SU-DHL-6 (cell line): Measurements from ENCODE around the gene TRAPPC4.
"Not testable (repeated sequence)": the region's sequence is repeated elsewhere in the genome, so short reads cannot be mapped to it uniquely, and the experiment has no call there.

Experiments
- H2AFZ ChIP-seq: fragments of 200-600 bp; sonication (generic); 2 replicates; pipeline ENCODE4 v1.6.1; 2014; ENCODE audit warnings: low read depth, mild to moderate bottlenecking, moderate library complexity, mixed read lengths, antibody characterized with exemption, low read length; ENCODE audit not compliant: severe bottlenecking
- H3F3A ChIP-seq: fragments of 200-600 bp; shearing (Covaris generic); 2 replicates; pipeline ENCODE4 v1.6.0; 2016; ENCODE audit warnings: antibody characterized with exemption, mild to moderate bottlenecking; ENCODE audit not compliant: insufficient read depth
- H3K27ac ChIP-seq: fragments of 200-600 bp; sonication (generic); 2 replicates; pipeline ENCODE4 v1.5.1; 2016; ENCODE audit warnings: low read depth, mild to moderate bottlenecking, low read length, moderate library complexity, mixed read lengths
- H3K27me3 ChIP-seq: fragments of 200-600 bp; sonication (generic), shearing (Covaris generic); 2 replicates; pipeline ENCODE4 v1.6.0; 2014; ENCODE audit warnings: mild to moderate bottlenecking, low read length
- H3K36me3 ChIP-seq: fragments of 200-600 bp; sonication (generic); 2 replicates; pipeline ENCODE4 v1.6.1; 2014; ENCODE audit warnings: mild to moderate bottlenecking, low read length, mixed read lengths
- H3K4me2 ChIP-seq: fragments of 300-600, 200-600 bp; shearing (Covaris generic), sonication (generic); 2 replicates; pipeline ENCODE4 v1.6.0; 2014; ENCODE audit warnings: low read length, low read depth, mild to moderate bottlenecking; ENCODE audit not compliant: poor library complexity, severe bottlenecking
- H3K4me3 ChIP-seq: fragments of 200-600 bp; sonication (generic); 2 replicates; pipeline ENCODE4 v1.5.1; 2014; ENCODE audit warnings: antibody characterized with exemption, low read length, mild to moderate bottlenecking, mixed read lengths; ENCODE audit not compliant: insufficient read depth, poor library complexity, severe bottlenecking
- H3K79me2 ChIP-seq: fragments of 200-600 bp; sonication (generic); 2 replicates; pipeline ENCODE4 v1.6.1; 2014; ENCODE audit warnings: mild to moderate bottlenecking, low read length, moderate library complexity; ENCODE audit not compliant: insufficient read depth
- H3K9ac ChIP-seq: fragments of 200-600 bp; sonication (generic); 2 replicates; pipeline ENCODE4 v1.7.0; 2014; ENCODE audit warnings: mild to moderate bottlenecking, low read length
- H3K9me2 ChIP-seq: fragments of 200-600 bp; sonication (generic); replicated peaks from 2 replicates; pipeline ENCODE4 v1.6.1; 2014; ENCODE audit warnings: low read length; ENCODE audit not compliant: insufficient read depth
- H3K9me3 ChIP-seq: fragments of 200-600 bp; sonication (generic); 2 replicates; pipeline ENCODE4 v1.6.1; 2014; ENCODE audit warnings: low read length, mixed read lengths; ENCODE audit not compliant: insufficient read depth
- H4K20me1 ChIP-seq: fragments of 200-600 bp; sonication (generic); 2 replicates; pipeline ENCODE4 v1.6.1; 2014; ENCODE audit warnings: low read depth, mild to moderate bottlenecking, antibody characterized with exemption, low read length, moderate library complexity, mixed read lengths
- EZH2phosphoT487 ChIP-seq: fragments of 200-600 bp; sonication (generic), shearing (Covaris generic); conservative IDR thresholded peaks from 2 replicates; pipeline ENCODE4 v1.6.1; 2018; ENCODE audit warnings: mild to moderate bottlenecking, antibody characterized with exemption, low read length, moderate library complexity, mixed read lengths
- TF ChIP-seq, protein P1 (sequence below): fragments of 200-600 bp; sonication (generic); IDR thresholded peaks from one replicate; pipeline ENCODE4 v1.5.1; 2017; ENCODE audit warnings: antibody characterized with exemption, mild to moderate bottlenecking, low read length, moderate library complexity; ENCODE audit not compliant: insufficient read depth, poor library complexity, severe bottlenecking

Gene TRAPPC4

GRCh38 chr11:119016216-119017009 is 2.2 kb upstream of the TRAPPC4 start:
- Histone ChIP-seq H3K4me2 (peak overlapping the region; percentile 68), H3K9me2 (no peaks in the 10 kb centered on the region), H3K9ac (peak overlapping the region; percentile 96), H3K79me2 (peaks cover 56% of the 10 kb centered on the region), H3K27ac (peak overlapping the region; percentile 96), H4K20me1 (peaks cover 4% of the 10 kb centered on the region; the same call in 1 of the 2 replicates), H3K9me3 (no peaks in the 10 kb centered on the region), H3K4me3 (peak overlapping the region; percentile 92), H3K36me3 (peaks cover 25% of the 10 kb centered on the region), H3K27me3 (no peaks in the 10 kb centered on the region), H3F3A (peaks cover 60% of the 10 kb centered on the region), H2AFZ (no peak overlapping the region)
- TF ChIP-seq, protein P1, sequence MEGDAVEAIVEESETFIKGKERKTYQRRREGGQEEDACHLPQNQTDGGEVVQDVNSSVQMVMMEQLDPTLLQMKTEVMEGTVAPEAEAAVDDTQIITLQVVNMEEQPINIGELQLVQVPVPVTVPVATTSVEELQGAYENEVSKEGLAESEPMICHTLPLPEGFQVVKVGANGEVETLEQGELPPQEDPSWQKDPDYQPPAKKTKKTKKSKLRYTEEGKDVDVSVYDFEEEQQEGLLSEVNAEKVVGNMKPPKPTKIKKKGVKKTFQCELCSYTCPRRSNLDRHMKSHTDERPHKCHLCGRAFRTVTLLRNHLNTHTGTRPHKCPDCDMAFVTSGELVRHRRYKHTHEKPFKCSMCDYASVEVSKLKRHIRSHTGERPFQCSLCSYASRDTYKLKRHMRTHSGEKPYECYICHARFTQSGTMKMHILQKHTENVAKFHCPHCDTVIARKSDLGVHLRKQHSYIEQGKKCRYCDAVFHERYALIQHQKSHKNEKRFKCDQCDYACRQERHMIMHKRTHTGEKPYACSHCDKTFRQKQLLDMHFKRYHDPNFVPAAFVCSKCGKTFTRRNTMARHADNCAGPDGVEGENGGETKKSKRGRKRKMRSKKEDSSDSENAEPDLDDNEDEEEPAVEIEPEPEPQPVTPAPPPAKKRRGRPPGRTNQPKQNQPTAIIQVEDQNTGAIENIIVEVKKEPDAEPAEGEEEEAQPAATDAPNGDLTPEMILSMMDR: no peak
- TF ChIP-seq EZH2phosphoT487: no peak

GRCh38 chr11:119017377-119017776 is 1.2 kb upstream of the TRAPPC4 start:
- Histone ChIP-seq H3K79me2 (peaks cover 56% of the 10 kb centered on the region), H3F3A (peaks cover 58% of the 10 kb centered on the region), H3K4me2 (peak overlapping the region; percentile 68), H3K27ac (peak overlapping the region; percentile 96), H3K9ac (peak overlapping the region; percentile 96), H3K36me3 (peaks cover 25% of the 10 kb centered on the region), H3K4me3 (peak overlapping the region; percentile 92)
- not testable (repeated sequence) for H3K27me3 ChIP-seq, H2AFZ ChIP-seq, H4K20me1 ChIP-seq, H3K9me2 ChIP-seq, H3K9me3 ChIP-seq

GRCh38 chr11:119019996-119020395 is 1.4 kb downstream of the TRAPPC4 start:
- H3K9me3 ChIP-seq: no peaks in the 10 kb centered on the region
- H4K20me1 ChIP-seq: peaks cover 4% of the 10 kb centered on the region; the same call in 1 of the 2 replicates
- H3K9me2 ChIP-seq: no peaks in the 10 kb centered on the region
- no peaks in the 10 kb centered on the region for H3K27me3 ChIP-seq
- peaks cover 56% of the 10 kb centered on the region for H3K79me2 ChIP-seq
- H2AFZ ChIP-seq: no peak overlapping the region
- TF ChIP-seq EZH2phosphoT487: no peak
- TF ChIP-seq, protein P1: no peak
- no peak overlapping the region for H3K27ac ChIP-seq
- H3K9ac ChIP-seq: peak overlapping the region; percentile 96
- peak overlapping the region; percentile 68 for H3K4me2 ChIP-seq
- peaks cover 42% of the 10 kb centered on the region for H3F3A ChIP-seq
- H3K4me3 ChIP-seq: peak overlapping the region; percentile 92
- H3K36me3 ChIP-seq: peaks cover 23% of the 10 kb centered on the region

- no peak for TF ChIP-seq EZH2phosphoT487
- TF ChIP-seq, protein P1: no peak
- Histone ChIP-seq H3K4me3 (no peak overlapping the region), H3K27ac (no peak overlapping the region), H3K36me3 (peaks cover 9% of the 10 kb centered on the region), H2AFZ (no peak overlapping the region), H3K4me2 (no peak overlapping the region), H3F3A (peaks cover 25% of the 10 kb centered on the region), H3K27me3 (no peaks in the 10 kb centered on the region), H4K20me1 (no peaks in the 10 kb centered on the region; the same call in 1 of the 2 replicates), H3K9me3 (no peaks in the 10 kb centered on the region), H3K9ac (no peak overlapping the region), H3K79me2 (peaks cover 41% of the 10 kb centered on the region), H3K9me2 (no peaks in the 10 kb centered on the region)
Observed at GRCh38 chr11:119021631-119022030, 3.1 kb downstream of the TRAPPC4 start.
